Ishikawa (cell line): ENCODE results near the gene DNASE1L2.

Experiments
- CREB1 ChIP-seq: IDR thresholded peaks from 2 replicates; pipeline ENCODE4 v1.6.1; 2012; ENCODE audit warnings: low read depth
- EP300 ChIP-seq: IDR thresholded peaks from 2 replicates; pipeline ENCODE4 v1.6.1; 2012; ENCODE audit warnings: borderline replicate concordance
- MAX ChIP-seq: IDR thresholded peaks from 2 replicates; pipeline ENCODE4 v1.6.1; 2012
- NFIC ChIP-seq: IDR thresholded peaks from 2 replicates; pipeline ENCODE4 v1.6.1; 2012
- RAD21 ChIP-seq: IDR thresholded peaks from 2 replicates; pipeline ENCODE4 v1.6.1; 2012; ENCODE audit warnings: low read depth
- REST ChIP-seq: IDR thresholded peaks from 2 replicates; pipeline ENCODE4 v1.6.1; 2012; ENCODE audit warnings: low read depth, mild to moderate bottlenecking
- TAF1 ChIP-seq: IDR thresholded peaks from 2 replicates; pipeline ENCODE4 v1.6.1; 2012; ENCODE audit warnings: low read depth, mild to moderate bottlenecking
- TEAD4 ChIP-seq: IDR thresholded peaks from 2 replicates; pipeline ENCODE4 v1.6.1; 2012
- USF1 ChIP-seq: IDR thresholded peaks from 2 replicates; pipeline ENCODE4 v1.6.1; 2012

- TF ChIP-seq MAX = no peak
- TF ChIP-seq REST = no peak
- TF ChIP-seq CREB1 = no peak
- no peak for TF ChIP-seq TAF1
- TF ChIP-seq EP300 = no peak
- TF ChIP-seq USF1 = no peak
- TF ChIP-seq NFIC = no peak
- no peak for TF ChIP-seq TEAD4
- TF ChIP-seq RAD21 = no peak
These were observed 37.1 kb upstream of the DNASE1L2 start for GRCh38 chr16:2199095-2199494.
